Endothelial cell of umbilical vein (primary cell): ENCODE data around the gene P2RX2.

ENCODE experiments used
- CTCF ChIP-seq, 2 donors: IDR thresholded peaks; 1 replicate in 1 of 2; 2 replicates in 1 of 2; pipeline ENCODE4 v1.5.1; 2011; ENCODE audit warnings: low read length in 2 of 2, mild to moderate bottlenecking in 2 of 2, moderate library complexity in 2 of 2, control low read depth in 1 of 2, inconsistent platforms in 1 of 2, low read depth in 1 of 2; ENCODE audit not compliant: insufficient read depth in 1 of 2; ENCODE audit errors: extremely low read depth in 1 of 2
- POLR2A ChIP-seq: IDR thresholded peaks from 2 replicates; pipeline ENCODE4 v1.6.1; 2012; ENCODE audit warnings: low read depth, mild to moderate bottlenecking, control low read depth, low read length

DNA sequence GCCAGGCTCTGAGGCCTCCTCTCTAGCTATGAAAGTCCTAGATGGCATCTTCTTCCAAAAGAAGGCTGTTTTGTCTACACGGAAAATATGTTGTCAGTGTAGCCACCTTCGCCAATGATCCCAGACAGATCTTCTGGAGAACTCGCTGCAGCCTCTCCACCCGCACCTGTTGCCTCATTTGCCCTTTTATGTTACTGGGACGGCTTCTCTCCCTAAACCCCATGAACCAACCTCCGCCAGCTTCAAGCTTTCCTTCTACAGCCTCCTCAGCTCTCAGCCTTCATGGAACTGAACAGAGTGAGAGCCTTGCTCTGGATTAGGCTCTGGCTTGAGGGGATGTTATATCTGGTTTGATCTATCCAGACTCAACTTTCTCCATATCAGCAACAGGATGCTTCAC is 10.8 kb downstream of the P2RX2 start:
- no peak for TF ChIP-seq CTCF (IDR thresholded peaks at IDR 0.05; ENCODE audit: extremely low read depth in 1 of 2, insufficient read depth in 1 of 2, low read depth in 1 of 2, low read length in 2 of 2)
- no peak for TF ChIP-seq POLR2A
